Femur (tissue), 1 donor: ENCODE results near the gene RAPSN.

Experiments used
- DNase-seq: peaks from one replicate; pipeline ENCODE4 v3.0.0-alpha.2; 2017

Gene RAPSN

GRCh38 chr11:47448566-47449427, at the start of gene RAPSN:
TSS of gene RAPSN (minus strand) at chr11:47449136. CDS start at chr11:47448964, 172 bp downstream.
- DNase-seq, result peak; percentile 74

DNA sequence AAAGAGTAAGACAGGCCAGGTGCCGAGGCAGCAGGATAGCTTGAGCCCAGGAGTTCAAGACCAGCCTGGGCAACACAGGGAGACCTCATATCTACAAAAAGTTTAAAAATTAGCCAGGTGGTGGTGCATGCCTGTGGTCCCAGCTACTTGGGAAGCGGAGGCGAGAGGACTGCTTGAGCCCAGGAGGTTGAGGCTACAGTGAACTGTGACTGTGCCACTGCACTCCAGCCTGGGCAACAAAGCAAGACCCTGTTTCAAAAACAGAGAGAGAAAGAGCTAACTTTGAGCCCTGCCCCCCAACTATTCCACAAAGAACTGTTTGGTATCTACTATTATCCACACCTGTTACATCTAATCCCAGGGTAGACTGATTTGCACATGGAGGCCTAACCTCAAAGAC, 49.2 kb upstream of the RAPSN start:
- DNase-seq, result no peak

- no peak for DNase-seq
Observed at GRCh38 chr11:47496808-47497207, 47.9 kb upstream of the RAPSN start.

GRCh38 chr11:47495856-47496217, 46.9 kb upstream of the RAPSN start:
- DNase-seq, result no peak

GRCh38 chr11:47495011-47495855, 46.3 kb upstream of the RAPSN start:
- DNase-seq, result no peak

GRCh38 chr11:47489395-47489755, 40.4 kb upstream of the RAPSN start:
- no peak for DNase-seq

DNA sequence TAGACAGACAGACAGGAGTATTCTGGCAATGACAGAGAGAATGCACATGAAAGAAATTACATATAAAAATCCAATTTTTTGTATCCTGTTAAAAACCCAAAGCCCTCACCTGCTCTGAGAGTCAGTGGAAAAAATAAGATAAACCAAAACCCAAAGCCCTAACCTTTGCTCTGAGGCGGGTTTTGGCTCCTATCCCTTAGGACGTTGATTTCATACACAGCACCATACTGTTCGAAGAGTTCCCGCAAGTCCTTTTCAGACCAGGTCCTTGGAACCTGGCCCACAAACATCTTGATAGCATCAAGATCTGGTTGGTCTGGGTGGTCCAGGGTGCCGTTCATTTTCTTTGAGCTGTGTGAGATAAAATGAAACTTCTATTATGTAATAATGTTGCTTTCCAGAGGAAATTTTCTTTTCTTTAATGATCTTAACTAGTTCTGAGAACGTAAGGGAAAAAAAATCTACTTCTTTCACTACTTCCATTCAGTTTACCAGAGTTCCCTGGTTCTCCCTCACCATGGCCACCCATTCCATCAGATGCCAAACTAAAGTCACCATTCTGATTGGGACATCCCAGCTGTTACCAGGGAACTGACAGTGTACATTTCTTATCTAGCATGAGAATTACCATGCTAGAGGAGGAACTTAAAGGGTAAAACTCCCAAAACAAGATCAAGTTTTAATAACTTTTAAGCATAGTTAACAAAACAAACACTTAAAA, 39.9 kb upstream of the RAPSN start:
- DNase-seq, result no peak

- DNase-seq, result no peak
Observed at GRCh38 chr11:47488111-47488510, 39.2 kb upstream of the RAPSN start.

DNA sequence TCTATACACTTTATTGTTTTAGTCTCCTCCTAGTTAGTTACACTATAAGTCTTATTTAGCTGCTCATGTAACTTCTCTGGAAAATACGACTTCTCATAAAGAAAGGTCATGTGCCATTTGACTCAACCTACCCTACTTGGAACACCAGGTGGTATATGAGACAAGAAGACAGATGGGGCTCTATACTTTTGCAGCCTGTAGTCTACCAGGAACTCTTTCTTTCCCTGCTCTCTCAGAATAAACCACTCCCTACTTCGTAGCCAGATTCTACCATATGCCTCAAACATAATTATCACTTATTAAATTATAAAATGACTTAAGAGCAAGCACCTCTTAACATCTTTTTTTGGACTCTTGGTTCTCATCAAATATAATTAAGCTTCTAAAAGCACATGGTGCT, 38.5 kb upstream of the RAPSN start:
- DNase-seq, result no peak

DNA sequence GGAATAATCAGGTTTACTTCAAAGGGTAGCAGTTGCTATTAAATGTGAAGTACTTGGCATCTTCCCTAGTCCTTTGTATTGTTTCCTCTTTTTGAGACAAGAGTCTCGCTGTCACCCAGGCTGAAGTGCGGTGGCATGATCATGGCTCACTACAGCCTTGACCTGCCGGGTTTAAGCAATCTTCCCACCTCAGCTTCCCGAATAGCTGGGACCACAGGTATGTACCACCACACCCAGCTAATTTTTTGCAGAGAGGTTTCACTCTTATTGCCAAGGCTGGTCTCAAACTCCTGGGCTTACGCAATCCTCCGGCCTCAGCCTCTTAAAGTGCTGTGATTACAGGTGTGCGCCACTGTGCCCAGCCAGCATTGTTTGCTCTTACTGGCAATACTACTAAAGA, 36.2 kb upstream of the RAPSN start:
- no peak for DNase-seq

DNA sequence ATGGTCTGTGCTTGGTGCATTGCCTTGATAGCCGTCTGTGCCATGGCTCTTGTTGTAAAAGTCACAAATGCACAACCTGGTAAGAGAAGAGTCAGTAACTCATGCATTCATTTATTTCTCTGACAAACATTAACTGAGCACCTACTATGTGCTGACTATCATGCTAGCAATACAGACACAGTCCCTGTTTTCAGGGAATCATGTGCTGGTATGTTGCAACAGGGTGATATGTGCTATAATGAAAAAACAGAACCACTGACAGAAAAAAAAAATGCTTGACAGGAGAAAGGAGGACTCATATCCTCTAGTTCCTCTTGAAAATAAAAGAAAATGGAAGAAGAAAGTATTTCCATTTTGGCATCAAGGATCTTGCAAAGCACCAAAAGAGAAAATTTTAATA, 34.5 kb upstream of the RAPSN start:
- no peak for DNase-seq

DNA sequence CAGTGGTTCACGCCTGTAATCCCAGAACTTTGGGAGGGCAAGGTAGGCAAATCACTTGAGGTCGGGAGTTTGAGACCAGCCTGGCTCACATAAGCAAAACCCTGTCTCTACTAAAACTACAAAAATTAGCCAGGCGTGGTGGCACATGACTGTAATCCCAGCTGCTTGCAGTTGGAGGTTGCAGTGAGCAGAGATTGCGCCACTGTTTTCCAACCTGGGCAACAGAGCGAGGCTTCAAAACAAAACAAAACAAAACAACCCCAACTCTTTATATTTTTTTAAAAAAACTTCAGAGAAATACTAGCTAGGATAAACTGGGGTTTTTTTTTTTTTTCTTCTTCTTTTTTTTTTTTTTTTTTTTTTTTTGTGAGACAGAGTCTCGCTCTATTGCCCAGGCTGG, 31.8 kb upstream of the RAPSN start:
- no peak for DNase-seq

GRCh38 chr11:47478651-47479329, 29.9 kb upstream of the RAPSN start:
- no peak for DNase-seq

GRCh38 chr11:47477753-47478152, 28.8 kb upstream of the RAPSN start:
- DNase-seq, result no peak

DNA sequence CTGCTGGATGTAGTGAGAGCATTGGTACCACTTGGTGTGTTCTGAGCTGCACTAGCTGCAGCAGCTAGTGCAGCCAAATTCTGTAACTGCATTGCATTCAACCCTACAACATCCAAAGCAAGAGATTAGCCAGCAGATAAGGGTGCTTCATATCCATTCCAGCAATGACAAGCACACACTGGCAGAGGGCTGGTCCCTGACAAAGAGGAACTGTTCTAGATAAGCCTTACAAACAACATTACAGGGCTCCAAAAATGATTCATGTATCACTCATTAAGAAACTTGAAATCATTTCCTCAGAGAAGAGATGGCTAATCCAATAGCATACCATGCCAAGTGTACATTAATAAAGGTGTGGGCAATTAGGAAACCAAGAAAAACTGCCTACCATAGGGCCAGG, 28.4 kb upstream of the RAPSN start:
- no peak for DNase-seq

DNA sequence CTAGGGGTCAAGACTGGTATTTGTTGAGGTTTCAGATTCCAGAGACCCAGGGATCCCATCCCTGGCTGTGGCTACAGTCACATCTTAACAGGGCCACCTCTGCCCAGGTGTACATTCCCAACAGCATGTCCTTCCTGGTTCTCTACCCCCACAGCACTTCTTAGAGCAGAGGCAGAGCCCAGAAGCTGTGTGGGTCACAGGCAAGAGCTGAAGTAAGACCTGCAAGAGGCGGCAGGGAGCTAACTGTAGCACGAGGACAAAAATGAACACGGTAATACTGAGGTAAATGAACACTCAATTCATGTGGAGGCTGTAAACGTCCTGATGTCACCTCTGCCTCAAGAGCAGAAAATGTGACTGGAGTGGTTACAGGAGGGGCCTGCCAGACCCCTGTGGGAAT, 21.7 kb upstream of the RAPSN start:
- no peak for DNase-seq

- no peak for DNase-seq
Observed at GRCh38 chr11:47469361-47470179, 20.6 kb upstream of the RAPSN start.

- no peak for DNase-seq
Observed at GRCh38 chr11:47468598-47469214, 19.8 kb upstream of the RAPSN start.

- no peak for DNase-seq
Observed at GRCh38 chr11:47467357-47467756, 18.4 kb upstream of the RAPSN start.

GRCh38 chr11:47466701-47467250, 17.8 kb upstream of the RAPSN start:
- DNase-seq, result peak; percentile 57

DNA sequence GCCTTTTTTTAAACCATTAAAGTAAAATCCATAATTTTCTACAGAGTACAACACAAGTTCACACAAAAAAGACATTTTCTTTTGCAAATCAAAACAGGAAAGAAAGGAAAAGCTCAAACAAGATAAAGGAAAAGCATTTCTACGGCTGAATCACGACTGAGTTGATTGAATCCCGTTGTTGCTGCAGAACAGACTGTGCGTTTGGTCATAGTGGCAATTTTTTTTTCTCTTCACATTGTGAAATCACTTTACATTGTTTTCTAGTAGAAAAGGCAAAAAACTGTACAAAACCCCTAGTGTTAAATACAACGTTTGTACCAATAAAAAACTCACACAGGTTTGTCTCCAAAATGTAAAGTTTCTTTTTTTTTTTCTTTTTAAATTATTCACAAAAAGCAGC, 17.3 kb upstream of the RAPSN start:
- no peak for DNase-seq
